Aorta (tissue), 5 donors: Measurements from ENCODE around the gene ZEB2. TPM values are rescaled to one million over a fixed set of nuclear protein-coding genes. Genes with fewer than 3 reads are reported as not detected.
"Not testable (repeated sequence)": the region's sequence is repeated elsewhere in the genome, so short reads cannot be mapped to it uniquely, and the experiment has no call there.

ENCODE experiments used
- ATAC-seq: fragments of 200-7000 bp; cut with Tn5 transposase; one replicate; pipeline ENCODE4 v1.9.1; 2022; ENCODE audit warnings: moderate library complexity; ENCODE audit not compliant: low FRiP score
- DNase-seq, 2 donors: peaks; one replicate each; pipeline ENCODE4 v3.0.0-alpha.2; 2020
- H3K27ac ChIP-seq, 2 donors: one replicate each; pipeline ENCODE4 v1.5.1; 2013; ENCODE audit warnings: low read length in 2 of 2, mild to moderate bottlenecking in 2 of 2, moderate library complexity in 2 of 2, control low read depth in 1 of 2, inconsistent platforms in 1 of 2, low read depth in 1 of 2
- H3K27me3 ChIP-seq, 2 donors: one replicate each; pipeline ENCODE4 v1.6.1; 2013; ENCODE audit warnings: control low read depth in 1 of 2, low read length in 1 of 2, mild to moderate bottlenecking in 1 of 2, moderate library complexity in 1 of 2; ENCODE audit not compliant: insufficient read depth in 2 of 2, control insufficient read depth in 1 of 2
- H3K36me3 ChIP-seq, 2 donors: one replicate each; pipeline ENCODE4 v1.6.1; 2013; ENCODE audit warnings: control low read depth in 1 of 2, low read length in 1 of 2, mild to moderate bottlenecking in 1 of 2; ENCODE audit not compliant: insufficient read depth in 2 of 2, control insufficient read depth in 1 of 2
- H3K4me1 ChIP-seq, 2 donors: one replicate each; pipeline ENCODE4 v1.6.1; 2013; ENCODE audit warnings: low read length in 2 of 2, control low read depth in 1 of 2, mild to moderate bottlenecking in 1 of 2, moderate library complexity in 1 of 2; ENCODE audit not compliant: insufficient read depth in 2 of 2, control insufficient read depth in 1 of 2
- H3K4me3 ChIP-seq, 2 donors: one replicate each; pipeline ENCODE4 v1.5.1; 2013; ENCODE audit warnings: low read length in 2 of 2, control low read depth in 1 of 2, mild to moderate bottlenecking in 1 of 2
- H3K9me3 ChIP-seq: one replicate; pipeline ENCODE4 v1.6.1; 2013; ENCODE audit warnings: mild to moderate bottlenecking, low read length; ENCODE audit not compliant: control insufficient read depth
- WGBS, 2 donors: extraction: QIAGEN DNeasy Blood & Tissue Kit; methylation state at CpG; one replicate each; pipeline ENCODE4 v1.1.7; 2013; 5-methylcytosine and 5-hydroxymethylcytosine counted together
- intact Hi-C, 2 donors: fragments of 100-400 bp; cut with DNase I; formaldehyde crosslinking; loops; one replicate each; pipeline versions ENCODE4 v1.14.2 to v1.15.0; 2022
- polyA plus RNA-seq, 2 donors: library from polyadenylated mRNA; stranded (reverse); fragments of 200-250 nt; gene quantifications; one replicate each; pipeline ENCODE4 v1.2.3, GENCODE V29; 2013
- total RNA-seq, 2 donors: library from RNA; stranded (reverse); fragmentation: NEBNext Ultra II Directional; extraction: Animal tissue kit (Norgen Biotek cat#: 25700); gene quantifications; one replicate each; pipeline ENCODE4 v1.2.1, GENCODE V29; 2021
- donor health status: healthy with polysubstance abuse.
- donor health status: Bipolar disorder and iron deficiency.
- donor health status: DM: no; HTN: no; CAD: no.
- donor health status: DM: no; HTN: no; CAD: no.
- donor health status: DM: yes; HTN: yes; CAD: no.

ZEB2 gene
- total and polyA plus RNA-seq, 4 donors = 38.7 to 301 (median 121) TPM

GRCh38 chr2:144364944-144365738 lies 154.8 kb downstream of the ZEB2 start:
- ATAC-seq = no peak
- Histone ChIP-seq H3K4me3 (no peak overlapping the region), H3K9me3 (no peaks in the 10 kb centered on the region), H3K27me3 (no peaks in the 10 kb centered on the region), H3K36me3 (no peaks in the 10 kb centered on the region), H3K4me1 (no peaks in the 10 kb centered on the region), H3K27ac (no peak overlapping the region)
- intact Hi-C loops = no loop called here
- WGBS, 2 donors = 95 to 96% methylated on average over 4 of the region's 4 CpGs
- no peak for DNase-seq

GRCh38 chr2:144364247-144364646 lies 155.7 kb downstream of the ZEB2 start:
- intact Hi-C loops, DNase-seq, H3K4me1 ChIP-seq, H3K9me3 ChIP-seq, H3K27ac ChIP-seq, H3K27me3 ChIP-seq, H3K4me3 ChIP-seq, ATAC-seq, H3K36me3 ChIP-seq: not testable (repeated sequence)
- WGBS, 2 donors = 94 to 97% methylated on average over 7 of the region's 7 CpGs

- intact Hi-C loops = no loop called here
- no peak for ATAC-seq
- 98 to 100% methylated on average over 1 of the region's 1 CpG for WGBS, 2 donors
Measured at GRCh38 chr2:144362401-144362800, 157.5 kb downstream of the ZEB2 start.

GRCh38 chr2:144361742-144362141 lies 158.2 kb downstream of the ZEB2 start:
- DNase-seq (no peak), ATAC-seq (no peak)
- intact Hi-C loops = no loop called here
- no peak overlapping the region for H3K4me3 ChIP-seq
- H3K9me3 ChIP-seq = no peaks in the 10 kb centered on the region
- H3K27me3 ChIP-seq = no peaks in the 10 kb centered on the region
- H3K36me3 ChIP-seq = no peaks in the 10 kb centered on the region
- no peak overlapping the region for H3K27ac ChIP-seq
- peaks cover 3 to 6% of the 10 kb centered on the region in 2 donors for H3K4me1 ChIP-seq

More at GRCh38 chr2:144362401-144362800, 157.5 kb downstream of the ZEB2 start:
- H3K9me3 ChIP-seq = no peaks in the 10 kb centered on the region
- H3K27me3 ChIP-seq = no peaks in the 10 kb centered on the region
- H3K36me3 ChIP-seq = no peaks in the 10 kb centered on the region
- DNase-seq = no peak
- H3K27ac ChIP-seq = no peak overlapping the region
- peaks cover 3 to 6% of the 10 kb centered on the region in 2 donors for H3K4me1 ChIP-seq
- H3K4me3 ChIP-seq = no peak overlapping the region

- WGBS, 2 donors = 100% methylated on average over 1 of the region's 1 CpG
- intact Hi-C loops = loop anchor here in 1 of 2 donors (10.0 kb wide), 1 partner anchor 155 kb away; no protein-coding TSS in a partner anchor
- Histone ChIP-seq H3K9me3 (no peaks in the 10 kb centered on the region), H3K4me1 (peaks cover 3 to 6% of the 10 kb centered on the region in 2 donors), H3K4me3 (no peak overlapping the region), H3K27ac (no peak overlapping the region), H3K27me3 (no peaks in the 10 kb centered on the region), H3K36me3 (no peaks in the 10 kb centered on the region)
- ATAC-seq (no peak), DNase-seq (no peak)
Measured at GRCh38 chr2:144359684-144360083, 160.2 kb downstream of the ZEB2 start.

GRCh38 chr2:144358979-144359541 lies 160.9 kb downstream of the ZEB2 start:
- H3K27ac ChIP-seq = no peak overlapping the region
- DNase-seq (no peak), ATAC-seq (no peak)
- peaks cover 3 to 6% of the 10 kb centered on the region in 2 donors for H3K4me1 ChIP-seq
- H3K36me3 ChIP-seq = no peaks in the 10 kb centered on the region
- intact Hi-C loops = loop anchor here in 1 of 2 donors (10.0 kb wide), 1 partner anchor 156 kb away; no protein-coding TSS in a partner anchor
- H3K9me3 ChIP-seq = no peaks in the 10 kb centered on the region
- H3K27me3 ChIP-seq = no peaks in the 10 kb centered on the region
- no peak overlapping the region for H3K4me3 ChIP-seq
- WGBS, 2 donors = 75 to 79% methylated on average over 4 of the region's 4 CpGs

- 20 to 22% methylated on average over 3 of the region's 3 CpGs for WGBS, 2 donors
- Histone ChIP-seq H3K27ac (no peak overlapping the region), H3K27me3 (no peaks in the 10 kb centered on the region), H3K4me3 (no peak overlapping the region), H3K9me3 (no peaks in the 10 kb centered on the region), H3K4me1 (peaks cover 3 to 6% of the 10 kb centered on the region in 2 donors), H3K36me3 (no peaks in the 10 kb centered on the region)
- intact Hi-C loops = loop anchor here in 1 of 2 donors (10.0 kb wide), 1 partner anchor 156 kb away; no protein-coding TSS in a partner anchor
- DNase-seq = no peak
- ATAC-seq = no peak
Measured at GRCh38 chr2:144358374-144358964, 161.4 kb downstream of the ZEB2 start.

- no peak for DNase-seq
- 25 to 27% methylated on average over 4 of the region's 4 CpGs for WGBS, 2 donors
- H3K27ac ChIP-seq = no peak overlapping the region
Measured at GRCh38 chr2:144357623-144358373, 162.1 kb downstream of the ZEB2 start.

More at GRCh38 chr2:144357623-144358373, 162.1 kb downstream of the ZEB2 start:
- no peak overlapping the region for H3K4me3 ChIP-seq
- no peaks in the 10 kb centered on the region for H3K27me3 ChIP-seq
- intact Hi-C loops = loop anchor here in 1 of 2 donors (10.0 kb wide), 1 partner anchor 157 kb away; no protein-coding TSS in a partner anchor
- H3K4me1 ChIP-seq = peaks cover 3 to 6% of the 10 kb centered on the region in 2 donors
- no peaks in the 10 kb centered on the region for H3K36me3 ChIP-seq
- ATAC-seq = peak; percentile 79
- H3K9me3 ChIP-seq = no peaks in the 10 kb centered on the region
